Mesothelial cell of epicardium (in vitro differentiated cells): ENCODE measurements around the gene ARHGEF40. TPM values are rescaled to one million over a fixed set of nuclear protein-coding genes. Genes with fewer than 3 reads are reported as not detected.
A peak's percentile ranks its signal among the peaks of the same experiment; 100 is the strongest.

Experiments used
- DNase-seq, 2 experiments: peaks; one replicate each; pipeline ENCODE4 v3.0.0; 2021; ENCODE audit warnings: low spot score in 2 of 2; ENCODE audit not compliant: unreplicated experiment in 2 of 2
- H3K27ac Mint-ChIP-seq: 2 replicates; pipeline ENCODE4 v1.8.0; 2021; ENCODE audit warnings: mixed read lengths
- H3K27me3 Mint-ChIP-seq: 2 replicates; pipeline ENCODE4 v1.8.0; 2021; ENCODE audit warnings: low read depth, mixed read lengths
- H3K36me3 Mint-ChIP-seq: 2 replicates; pipeline ENCODE4 v1.8.0; 2021; ENCODE audit warnings: mixed read lengths
- H3K4me1 Mint-ChIP-seq: 2 replicates; pipeline ENCODE4 v1.8.0; 2021; ENCODE audit warnings: mixed read lengths
- H3K4me3 Mint-ChIP-seq: 2 replicates; pipeline ENCODE4 v1.8.0; 2021; ENCODE audit warnings: mild to moderate bottlenecking, moderate library complexity, mixed read lengths
- H3K9me3 Mint-ChIP-seq: 2 replicates; pipeline ENCODE4 v1.8.0; 2021; ENCODE audit warnings: mixed read lengths
- total RNA-seq: library from RNA; stranded (reverse); gene quantifications from 3 replicates; pipeline ENCODE4 v1.2.1, GENCODE V29; 2021
- TF ChIP-seq, protein P1 (sequence below): fragments of 200-600 bp; sonication (generic); IDR thresholded peaks from one replicate; pipeline ENCODE4 v1.5.0; 2021; ENCODE audit warnings: antibody characterized with exemption; ENCODE audit not compliant: unreplicated experiment

The ARHGEF40 gene
- total RNA-seq, 1 donor from 2014 or later, result 96.2 TPM

DNA sequence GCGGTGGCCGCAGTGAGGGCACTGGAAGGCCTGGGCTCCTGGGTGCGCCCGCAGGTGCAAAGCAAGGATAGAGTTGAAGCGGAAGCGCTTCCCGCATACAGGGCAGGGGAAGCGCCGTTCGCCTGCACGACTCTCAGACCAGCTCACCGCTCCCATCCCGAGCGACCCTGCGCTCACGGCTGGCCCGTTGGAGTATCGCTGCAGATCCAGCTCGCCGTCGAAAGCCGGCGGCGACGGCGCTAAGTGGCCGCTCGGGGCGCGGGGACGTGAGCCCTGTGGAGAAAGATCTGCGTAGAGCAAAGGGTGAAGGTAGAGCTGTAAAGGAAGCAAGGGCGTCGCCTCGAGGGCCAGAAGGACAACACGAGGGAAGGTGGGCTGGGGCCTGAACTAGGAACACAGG is 22.9 kb downstream of the ARHGEF40 start:
- Mint-ChIP-seq H3K27me3 (no peaks in the 10 kb centered on the region), H3K4me3 (no peak overlapping the region), H3K36me3 (peaks cover 20% of the 10 kb centered on the region), H3K9me3 (no peaks in the 10 kb centered on the region), H3K4me1 (peaks cover 44% of the 10 kb centered on the region), H3K27ac (peak overlapping the region; percentile 50)
- no peak for DNase-seq
- TF ChIP-seq, protein P1, sequence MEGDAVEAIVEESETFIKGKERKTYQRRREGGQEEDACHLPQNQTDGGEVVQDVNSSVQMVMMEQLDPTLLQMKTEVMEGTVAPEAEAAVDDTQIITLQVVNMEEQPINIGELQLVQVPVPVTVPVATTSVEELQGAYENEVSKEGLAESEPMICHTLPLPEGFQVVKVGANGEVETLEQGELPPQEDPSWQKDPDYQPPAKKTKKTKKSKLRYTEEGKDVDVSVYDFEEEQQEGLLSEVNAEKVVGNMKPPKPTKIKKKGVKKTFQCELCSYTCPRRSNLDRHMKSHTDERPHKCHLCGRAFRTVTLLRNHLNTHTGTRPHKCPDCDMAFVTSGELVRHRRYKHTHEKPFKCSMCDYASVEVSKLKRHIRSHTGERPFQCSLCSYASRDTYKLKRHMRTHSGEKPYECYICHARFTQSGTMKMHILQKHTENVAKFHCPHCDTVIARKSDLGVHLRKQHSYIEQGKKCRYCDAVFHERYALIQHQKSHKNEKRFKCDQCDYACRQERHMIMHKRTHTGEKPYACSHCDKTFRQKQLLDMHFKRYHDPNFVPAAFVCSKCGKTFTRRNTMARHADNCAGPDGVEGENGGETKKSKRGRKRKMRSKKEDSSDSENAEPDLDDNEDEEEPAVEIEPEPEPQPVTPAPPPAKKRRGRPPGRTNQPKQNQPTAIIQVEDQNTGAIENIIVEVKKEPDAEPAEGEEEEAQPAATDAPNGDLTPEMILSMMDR, result no peak

DNA sequence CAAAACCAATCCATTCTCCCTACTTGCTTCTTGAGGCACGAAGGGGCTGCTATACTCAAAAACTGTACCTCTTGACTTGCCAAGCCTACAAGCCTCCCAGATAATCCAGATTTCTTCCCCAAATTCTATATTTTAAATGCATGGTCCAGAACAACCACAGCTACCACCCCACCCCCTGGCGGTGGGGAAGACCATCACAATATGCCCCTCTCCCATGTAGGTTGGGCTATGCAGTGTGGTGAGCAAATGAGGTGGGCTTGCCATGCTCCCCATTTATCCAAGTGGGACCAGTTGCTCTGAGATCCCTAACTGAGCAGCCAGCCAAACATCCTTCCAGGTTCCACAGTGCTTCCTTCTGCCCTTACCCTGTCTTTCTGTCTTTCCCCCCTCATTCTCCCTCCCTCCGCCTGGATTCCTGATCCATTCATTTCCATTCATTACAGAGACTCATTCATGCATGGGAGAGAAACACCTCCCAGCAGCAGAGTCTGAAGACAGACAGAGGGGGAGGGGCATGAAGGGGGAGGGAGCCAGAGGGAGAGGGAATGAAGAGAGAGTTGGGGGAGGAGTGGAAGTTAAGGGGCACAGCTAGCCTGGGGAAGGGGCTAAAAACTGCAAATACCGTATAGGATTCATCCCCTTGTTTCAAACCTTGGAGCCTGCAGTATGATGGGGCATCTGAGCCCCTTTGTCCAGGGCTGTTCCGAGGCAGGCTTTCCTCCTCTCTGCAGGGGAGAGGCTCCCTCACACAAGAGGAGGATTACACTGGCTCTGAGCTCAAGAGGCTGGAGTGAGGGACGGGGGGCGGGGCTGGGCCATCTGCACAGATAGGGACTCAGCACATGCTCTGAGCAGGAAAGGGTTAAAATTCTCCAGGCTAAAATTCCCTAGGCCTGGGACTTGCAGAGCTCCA is 23.9 kb downstream of the ARHGEF40 start:
- Mint-ChIP-seq H3K27me3 (no peaks in the 10 kb centered on the region), H3K4me3 (peak overlapping the region; percentile 28), H3K27ac (peak overlapping the region; percentile 64), H3K4me1 (peaks cover 48% of the 10 kb centered on the region), H3K9me3 (no peaks in the 10 kb centered on the region), H3K36me3 (peaks cover 17% of the 10 kb centered on the region)
- no peak for DNase-seq
- TF ChIP-seq, protein P1, result peak; percentile 17

DNA sequence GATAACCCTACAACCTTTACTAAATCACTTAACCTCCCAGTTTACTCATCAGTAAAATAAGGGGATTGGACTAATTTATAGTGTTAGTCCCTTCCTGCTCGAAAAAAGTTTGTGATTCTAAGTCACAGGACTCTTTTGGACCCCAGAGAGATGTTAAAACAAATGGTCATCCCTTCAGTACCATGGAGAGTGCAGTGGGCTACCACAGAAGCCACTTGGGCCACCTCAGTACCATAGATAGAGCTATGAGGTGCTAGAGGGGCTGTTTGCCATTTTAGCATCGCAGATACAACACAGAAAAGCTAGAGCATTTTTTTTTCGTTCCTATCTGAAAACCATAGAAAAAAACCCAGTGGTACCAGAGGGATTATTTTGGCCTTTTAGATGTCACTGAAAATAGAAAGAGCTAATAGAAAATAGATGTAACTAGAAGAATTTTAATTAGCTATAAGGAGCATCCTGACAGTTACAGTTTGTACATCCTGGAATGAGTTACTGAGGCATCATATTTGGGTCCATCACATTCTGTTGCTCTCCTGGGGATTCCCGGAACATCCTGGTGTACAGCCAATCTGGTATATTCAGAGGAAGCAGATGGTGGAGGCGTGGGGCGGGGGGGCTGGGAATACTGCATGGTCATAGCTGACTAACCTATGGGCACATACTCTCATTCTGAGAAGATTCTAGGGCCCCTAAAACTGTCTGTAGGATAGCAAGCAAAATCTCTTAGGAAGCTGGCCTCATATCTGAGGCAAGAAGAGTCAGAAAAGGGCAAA is 25.5 kb downstream of the ARHGEF40 start:
- Mint-ChIP-seq H3K27me3 (no peaks in the 10 kb centered on the region), H3K4me3 (peak overlapping the region; percentile 8), H3K36me3 (peaks cover 17% of the 10 kb centered on the region), H3K4me1 (peaks cover 56% of the 10 kb centered on the region), H3K27ac (peak overlapping the region; percentile 96), H3K9me3 (no peaks in the 10 kb centered on the region)
- TF ChIP-seq, protein P1, result no peak
- no peak for DNase-seq

DNA sequence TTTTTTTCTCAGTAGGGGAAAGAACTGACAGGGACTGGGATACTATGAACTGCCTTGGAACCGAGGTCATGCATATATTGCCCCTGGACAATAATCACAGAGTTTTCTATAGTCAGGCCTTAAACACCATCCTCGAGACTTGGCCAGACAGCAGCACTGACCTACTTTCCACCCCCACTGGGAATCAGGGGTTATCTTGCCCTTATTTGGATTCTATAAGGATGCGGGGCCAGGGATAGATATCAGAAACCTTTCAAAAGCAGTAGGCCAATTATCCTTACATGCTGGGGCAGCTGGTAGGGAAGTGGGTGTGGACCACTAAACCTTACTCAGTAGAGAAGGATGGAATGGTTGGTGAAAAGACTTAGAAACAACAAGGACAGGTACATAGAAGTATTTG is 26.3 kb downstream of the ARHGEF40 start:
- Mint-ChIP-seq H3K27ac (peak overlapping the region; percentile 96), H3K4me1 (peaks cover 56% of the 10 kb centered on the region), H3K27me3 (no peaks in the 10 kb centered on the region), H3K4me3 (peak overlapping the region; percentile 86), H3K36me3 (peaks cover 12% of the 10 kb centered on the region), H3K9me3 (no peaks in the 10 kb centered on the region)
- no peak for DNase-seq
- TF ChIP-seq, protein P1, result no peak

DNA sequence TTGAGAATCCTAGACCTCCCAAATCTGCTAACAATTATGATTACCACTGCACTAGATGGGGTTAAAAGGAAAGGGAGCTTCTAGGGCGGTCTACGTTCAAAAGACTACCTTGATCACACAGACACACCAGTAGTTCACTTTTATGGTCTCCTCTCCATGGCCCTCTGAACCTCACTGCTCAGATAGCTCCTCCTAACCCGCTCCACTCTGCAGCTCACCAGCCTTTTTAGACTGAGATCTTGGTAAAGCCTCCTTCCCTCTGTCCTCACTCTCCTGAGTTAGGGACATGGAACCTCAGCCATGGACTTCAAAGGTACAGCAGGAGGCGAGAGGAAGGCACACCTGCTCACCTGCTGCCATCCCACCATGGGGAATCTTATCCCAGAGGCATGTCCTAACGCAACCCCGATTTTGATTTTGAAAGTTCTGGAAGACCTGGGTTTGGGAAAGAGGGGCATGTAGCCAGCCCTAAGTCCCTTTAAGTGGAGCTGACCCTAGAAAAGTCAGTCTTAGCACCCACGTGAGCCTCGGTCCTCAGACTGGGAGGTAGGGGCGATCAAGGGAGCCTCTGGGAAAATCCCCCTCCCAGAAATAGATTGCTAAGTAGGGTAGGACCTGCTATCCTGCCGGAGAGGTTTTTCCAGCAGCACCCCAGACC is 27.0 kb downstream of the ARHGEF40 start:
- H3K4me1 Mint-ChIP-seq, result peaks cover 56% of the 10 kb centered on the region
- no peak for DNase-seq
- no peaks in the 10 kb centered on the region for H3K9me3 Mint-ChIP-seq
- TF ChIP-seq, protein P1, result no peak
- peak overlapping the region; percentile 86 for H3K4me3 Mint-ChIP-seq
- peak overlapping the region; percentile 96 for H3K27ac Mint-ChIP-seq
- no peaks in the 10 kb centered on the region for H3K27me3 Mint-ChIP-seq
- H3K36me3 Mint-ChIP-seq, result peaks cover 10% of the 10 kb centered on the region
